Melanocyte of skin (primary cell): ENCODE data around the gene EHD3. TPM values are rescaled to one million over a fixed set of nuclear protein-coding genes. Genes with fewer than 3 reads are reported as not detected.

Experiments
- small RNA-seq, 2 donors: library from RNA; depleted of rRNA; stranded (forward); fragments of <200 nt; gene quantifications; one replicate each; pipeline ENCODE3, GENCODE V24; 2012
- total RNA-seq, 2 donors: library from RNA; depleted of rRNA; stranded (reverse); fragments of >200 nt; gene quantifications; 2 replicates each; pipeline ENCODE4 v1.2.3, GENCODE V29; 2012

Gene EHD3
- 1 to 10 TPM; 5.3 to 7.6 TPM for total RNA-seq

GRCh38 chr2:31233741-31234682 is at the start of gene EHD3:
TSS of gene EHD3 (plus strand) at chr2:31234152. CDS start at chr2:31234622, 470 bp downstream.

GRCh38 chr2:31217465-31218200 is 16.3 kb upstream of the EHD3 start, which contains the start of gene CAPN14:
TSS of gene CAPN14 (minus strand) at chr2:31217515. CDS start at chr2:31205447, 12,068 bp downstream.

Small RNA genes lying within 50 kb of the gene (small RNA-seq; reads per million reads assigned to genes)
- 0 reads per million in 2 donors for gene RNA5SP90

Other genes with a start within 250 kb of the EHD3 start
- gene GALNT14, start 95.7 kb upstream of the EHD3 start, total RNA-seq, result 10 to 100 TPM; 12.0 to 31.6 TPM
- gene CAPN14, start 16.6 kb upstream of the EHD3 start, total RNA-seq, result under 1 TPM; 0.33 to 0.34 TPM
- gene XDH, start 180.6 kb downstream of the EHD3 start, total RNA-seq, result under 1 TPM in 1 of 2 donors, not detected in 1; under 0.01 TPM